Right atrium auricular region (tissue), 2 donors: ENCODE data around the gene ITGA7. TPM values are rescaled to one million over a fixed set of nuclear protein-coding genes. Genes with fewer than 3 reads are reported as not detected.
A peak's percentile ranks its signal among the peaks of the same experiment; 100 is the strongest.

Experiments
- DNase-seq: peaks from one replicate; pipeline ENCODE4 v3.0.0-alpha.2; 2019; ENCODE audit warnings: low spot score
- H3K27ac ChIP-seq, 2 donors: fragments of 200-600 bp; sonication (generic); 1 replicate in 1 of 2; 2 replicates in 1 of 2; pipeline ENCODE4 v1.5.1; 2016 to 2019
- H3K27me3 ChIP-seq, 2 donors: fragments of 200-600 bp; sonication (generic); one replicate each; pipeline versions ENCODE4 v1.5.1 to v1.6.0; 2017 to 2019
- H3K36me3 ChIP-seq: fragments of 200-600 bp; sonication (generic); one replicate; pipeline ENCODE4 v1.5.1; 2016
- H3K4me1 ChIP-seq, 2 donors: fragments of 200-600 bp; sonication (generic); one replicate each; pipeline versions ENCODE4 v1.5.1 to v1.6.0; 2017 to 2019
- H3K4me3 ChIP-seq, 2 donors: fragments of 200-600 bp; sonication (generic); 1 replicate in 1 of 2; 2 replicates in 1 of 2; pipeline ENCODE4 v1.5.1; 2017 to 2019; ENCODE audit warnings: mild to moderate bottlenecking in 1 of 2, moderate library complexity in 1 of 2
- H3K9me3 ChIP-seq, 2 donors: fragments of 200-600 bp; sonication (generic); one replicate each; pipeline ENCODE4 v1.5.1; 2019
- total RNA-seq, 2 donors: library from RNA; depleted of rRNA; stranded (reverse); fragments of >200 nt; gene quantifications; one replicate each; pipeline ENCODE4 v1.1.0, GENCODE V29; 2016
- TF ChIP-seq, protein P1 (sequence below), 2 donors: fragments of 200-600 bp; sonication (generic); IDR thresholded peaks; one replicate each; pipeline ENCODE4 v1.5.1; 2019; ENCODE audit warnings: antibody characterized with exemption in 2 of 2

ITGA7 gene
- total RNA-seq, 2 donors from 2014 or later = 291 to 309 TPM

DNA sequence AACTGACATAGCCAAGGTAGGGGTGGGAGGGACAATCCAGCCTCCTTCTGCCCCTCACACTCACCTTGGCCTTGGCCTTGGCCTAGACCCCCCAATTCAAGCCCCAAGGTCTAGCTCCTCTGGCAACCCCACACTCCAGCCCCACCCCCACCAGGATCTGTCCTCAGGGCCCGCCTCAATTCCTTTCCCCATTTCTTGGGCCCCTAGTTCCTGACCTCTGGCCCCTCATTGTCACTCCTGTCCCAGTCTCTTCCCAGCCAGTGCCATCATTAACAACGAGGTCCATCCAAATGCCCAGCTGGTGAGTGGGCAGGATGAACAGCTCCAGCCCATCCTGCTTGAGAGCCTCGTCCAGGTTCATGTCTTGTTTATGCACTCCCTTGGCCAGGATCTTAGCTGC lies 28.4 kb upstream of the ITGA7 start:
- H3K36me3 ChIP-seq = no peaks in the 10 kb centered on the region
- no peaks in the 10 kb centered on the region for H3K27me3 ChIP-seq
- TF ChIP-seq, protein P1, sequence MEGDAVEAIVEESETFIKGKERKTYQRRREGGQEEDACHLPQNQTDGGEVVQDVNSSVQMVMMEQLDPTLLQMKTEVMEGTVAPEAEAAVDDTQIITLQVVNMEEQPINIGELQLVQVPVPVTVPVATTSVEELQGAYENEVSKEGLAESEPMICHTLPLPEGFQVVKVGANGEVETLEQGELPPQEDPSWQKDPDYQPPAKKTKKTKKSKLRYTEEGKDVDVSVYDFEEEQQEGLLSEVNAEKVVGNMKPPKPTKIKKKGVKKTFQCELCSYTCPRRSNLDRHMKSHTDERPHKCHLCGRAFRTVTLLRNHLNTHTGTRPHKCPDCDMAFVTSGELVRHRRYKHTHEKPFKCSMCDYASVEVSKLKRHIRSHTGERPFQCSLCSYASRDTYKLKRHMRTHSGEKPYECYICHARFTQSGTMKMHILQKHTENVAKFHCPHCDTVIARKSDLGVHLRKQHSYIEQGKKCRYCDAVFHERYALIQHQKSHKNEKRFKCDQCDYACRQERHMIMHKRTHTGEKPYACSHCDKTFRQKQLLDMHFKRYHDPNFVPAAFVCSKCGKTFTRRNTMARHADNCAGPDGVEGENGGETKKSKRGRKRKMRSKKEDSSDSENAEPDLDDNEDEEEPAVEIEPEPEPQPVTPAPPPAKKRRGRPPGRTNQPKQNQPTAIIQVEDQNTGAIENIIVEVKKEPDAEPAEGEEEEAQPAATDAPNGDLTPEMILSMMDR (IDR thresholded peaks at IDR 0.05) = no peak
- no peaks in the 10 kb centered on the region for H3K9me3 ChIP-seq
- no peak for DNase-seq
- no peak overlapping the region for H3K4me3 ChIP-seq
- peak overlapping the region in 1 of 2 donors; percentile 75 for H3K27ac ChIP-seq
- H3K4me1 ChIP-seq = peaks cover 0 to 38% of the 10 kb centered on the region in 2 donors

DNA sequence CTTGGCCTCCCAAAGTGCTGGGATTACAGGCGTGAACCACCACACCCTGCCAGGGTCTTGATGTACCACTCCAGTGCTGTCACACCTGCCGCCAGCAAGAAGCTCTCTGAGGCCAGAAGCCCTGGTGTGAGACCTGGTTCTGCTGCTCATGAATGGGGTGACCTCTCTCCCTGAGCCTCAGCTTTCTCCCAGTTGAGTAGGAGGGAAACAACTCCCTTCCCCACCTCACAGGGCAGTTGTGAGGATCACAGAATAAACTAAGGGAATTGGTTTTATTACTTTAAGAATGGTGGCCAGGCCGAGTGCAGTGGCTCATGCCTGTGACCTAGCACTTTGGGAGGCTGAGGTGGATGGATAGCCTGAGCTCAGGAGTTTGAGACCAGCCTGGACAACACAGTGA lies 26.9 kb upstream of the ITGA7 start:
- Histone ChIP-seq H3K4me1 (peaks cover 0 to 53% of the 10 kb centered on the region in 2 donors), H3K9me3 (no peaks in the 10 kb centered on the region), H3K4me3 (no peak overlapping the region), H3K27me3 (no peaks in the 10 kb centered on the region), H3K27ac (no peak overlapping the region), H3K36me3 (no peaks in the 10 kb centered on the region)
- TF ChIP-seq, protein P1 (IDR thresholded peaks at IDR 0.05) = no peak
- DNase-seq = no peak

DNA sequence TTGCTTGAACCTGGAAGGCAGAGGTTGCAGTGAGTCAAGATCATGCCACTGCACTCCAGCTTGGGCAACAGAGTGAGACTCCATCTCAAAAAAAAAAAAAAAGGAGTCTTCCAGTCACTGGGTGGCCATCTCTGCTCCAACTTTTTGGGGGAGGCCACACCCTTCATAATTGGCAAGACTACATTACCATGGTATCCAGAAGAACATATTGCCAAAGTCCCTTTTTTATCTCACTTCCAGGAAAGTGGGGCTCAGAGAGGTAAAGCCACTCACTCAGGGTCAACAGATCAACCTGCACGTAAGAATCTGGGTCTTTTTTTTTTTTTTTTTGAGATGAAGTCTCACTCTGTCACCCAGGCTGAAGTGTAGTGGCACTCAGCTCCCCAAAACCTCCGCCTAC lies 26.2 kb upstream of the ITGA7 start:
- H3K9me3 ChIP-seq = no peaks in the 10 kb centered on the region
- no peak for DNase-seq
- no peaks in the 10 kb centered on the region for H3K27me3 ChIP-seq
- TF ChIP-seq, protein P1 (IDR thresholded peaks at IDR 0.05) = no peak
- no peaks in the 10 kb centered on the region for H3K36me3 ChIP-seq
- no peak overlapping the region for H3K4me3 ChIP-seq
- H3K27ac ChIP-seq = no peak overlapping the region
- peaks cover 0 to 53% of the 10 kb centered on the region in 2 donors for H3K4me1 ChIP-seq

DNA sequence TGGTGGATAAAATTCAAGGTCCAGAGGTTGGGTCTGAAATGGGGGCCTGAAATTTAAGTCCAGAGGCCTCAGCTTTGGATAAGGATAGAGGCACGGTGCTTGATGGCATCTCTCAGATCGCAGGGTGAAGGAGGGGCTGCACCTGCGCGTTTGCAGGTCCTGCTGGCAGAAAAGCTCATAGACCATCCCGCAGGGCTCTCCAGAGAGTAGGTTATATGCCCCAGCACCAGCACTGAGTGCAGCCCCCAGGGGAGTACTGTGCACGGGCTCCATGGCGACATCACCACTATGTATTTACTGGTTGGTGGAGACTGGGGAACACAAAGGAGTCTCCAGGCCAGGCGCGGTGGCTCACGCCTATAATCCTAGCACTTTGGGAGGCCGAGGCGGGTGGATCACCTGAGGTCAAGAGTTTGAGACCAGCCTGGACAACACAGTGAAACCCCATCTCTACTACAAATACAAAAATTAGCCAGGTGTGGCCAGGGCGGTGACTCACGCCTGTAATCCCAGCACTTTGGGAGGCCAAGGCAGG lies 25.4 kb upstream of the ITGA7 start:
- Histone ChIP-seq H3K4me3 (no peak overlapping the region), H3K9me3 (no peaks in the 10 kb centered on the region), H3K27me3 (no peaks in the 10 kb centered on the region), H3K4me1 (peaks cover 0 to 47% of the 10 kb centered on the region in 2 donors), H3K36me3 (no peaks in the 10 kb centered on the region), H3K27ac (no peak overlapping the region)
- TF ChIP-seq, protein P1 (IDR thresholded peaks at IDR 0.05) = no peak
- no peak for DNase-seq

DNA sequence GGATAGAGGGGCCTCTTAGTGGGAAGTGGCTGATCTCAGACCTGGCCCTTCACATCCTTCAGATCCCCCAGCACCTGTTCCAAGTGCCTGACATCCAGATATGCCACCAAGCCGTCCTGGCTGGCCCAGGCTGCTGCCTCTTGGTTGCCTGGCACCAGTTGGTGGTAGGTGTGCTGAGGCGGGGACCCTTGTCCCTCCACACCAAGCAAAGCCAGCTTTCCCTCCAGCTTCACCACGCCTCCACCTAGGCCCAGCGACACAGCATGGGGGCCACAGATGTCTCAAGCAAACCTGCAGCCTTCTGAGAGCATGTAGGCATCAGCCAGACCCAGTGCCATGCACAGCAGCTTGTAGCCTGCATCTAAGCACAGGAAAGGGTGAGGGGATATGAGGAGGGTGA lies 24.6 kb upstream of the ITGA7 start:
- no peaks in the 10 kb centered on the region for H3K27me3 ChIP-seq
- H3K27ac ChIP-seq = peak overlapping the region in 1 of 2 donors; percentile 35
- TF ChIP-seq, protein P1 (IDR thresholded peaks at IDR 0.05) = no peak
- no peak for DNase-seq
- H3K9me3 ChIP-seq = no peaks in the 10 kb centered on the region
- no peak overlapping the region for H3K4me3 ChIP-seq
- peaks cover 0 to 46% of the 10 kb centered on the region in 2 donors for H3K4me1 ChIP-seq
- H3K36me3 ChIP-seq = peaks cover 1% of the 10 kb centered on the region
